Fibroblast of villous mesenchyme (primary cell): ENCODE measurements around the gene P2RX3. TPM values are rescaled to one million over a fixed set of nuclear protein-coding genes. Genes with fewer than 3 reads are reported as not detected.

ENCODE experiments used
- DNase-seq: peaks from one replicate; pipeline ENCODE4 v3.0.0-alpha.2; 2010; ENCODE audit warnings: low read depth
- H3K4me3 ChIP-seq: 2 replicates; pipeline ENCODE4 v1.5.1; 2011; ENCODE audit warnings: low read depth, mild to moderate bottlenecking, low read length
- total RNA-seq: library from RNA; depleted of rRNA; stranded (reverse); fragments of >200 nt; gene quantifications from 2 replicates; pipeline ENCODE4 v1.2.3, GENCODE V29; 2012
- TF ChIP-seq, protein P1 (sequence below): IDR thresholded peaks from 2 replicates; pipeline ENCODE4 v1.5.1; 2012; ENCODE audit warnings: low read depth, mild to moderate bottlenecking, low read length; ENCODE audit not compliant: insufficient read depth

P2RX3 gene
- total RNA-seq, 1 donor = not detected

DNA sequence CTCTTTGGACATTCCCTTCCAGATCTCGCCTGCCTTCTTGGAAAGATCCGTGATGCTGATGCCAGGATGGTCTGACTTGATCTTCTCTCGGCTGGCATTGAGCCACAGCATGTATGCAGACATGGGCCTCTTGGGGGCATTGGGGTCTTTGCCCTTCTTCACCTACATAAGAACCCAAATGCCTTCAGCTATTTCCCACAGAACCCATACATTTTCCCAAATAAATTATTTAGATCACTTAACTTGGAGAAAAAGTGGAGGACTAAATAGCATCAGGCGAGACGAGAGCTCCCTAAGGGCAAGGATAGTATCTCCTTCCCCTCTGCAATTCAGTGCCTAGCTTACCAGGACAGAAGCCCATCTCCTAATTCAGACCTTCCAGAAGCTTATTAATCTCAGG is 10.4 kb upstream of the P2RX3 start:
- H3K4me3 ChIP-seq = no peak overlapping the region
- no peak for DNase-seq
- TF ChIP-seq, protein P1, sequence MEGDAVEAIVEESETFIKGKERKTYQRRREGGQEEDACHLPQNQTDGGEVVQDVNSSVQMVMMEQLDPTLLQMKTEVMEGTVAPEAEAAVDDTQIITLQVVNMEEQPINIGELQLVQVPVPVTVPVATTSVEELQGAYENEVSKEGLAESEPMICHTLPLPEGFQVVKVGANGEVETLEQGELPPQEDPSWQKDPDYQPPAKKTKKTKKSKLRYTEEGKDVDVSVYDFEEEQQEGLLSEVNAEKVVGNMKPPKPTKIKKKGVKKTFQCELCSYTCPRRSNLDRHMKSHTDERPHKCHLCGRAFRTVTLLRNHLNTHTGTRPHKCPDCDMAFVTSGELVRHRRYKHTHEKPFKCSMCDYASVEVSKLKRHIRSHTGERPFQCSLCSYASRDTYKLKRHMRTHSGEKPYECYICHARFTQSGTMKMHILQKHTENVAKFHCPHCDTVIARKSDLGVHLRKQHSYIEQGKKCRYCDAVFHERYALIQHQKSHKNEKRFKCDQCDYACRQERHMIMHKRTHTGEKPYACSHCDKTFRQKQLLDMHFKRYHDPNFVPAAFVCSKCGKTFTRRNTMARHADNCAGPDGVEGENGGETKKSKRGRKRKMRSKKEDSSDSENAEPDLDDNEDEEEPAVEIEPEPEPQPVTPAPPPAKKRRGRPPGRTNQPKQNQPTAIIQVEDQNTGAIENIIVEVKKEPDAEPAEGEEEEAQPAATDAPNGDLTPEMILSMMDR = no peak

GRCh38 chr11:57330029-57330428 is 8.1 kb upstream of the P2RX3 start:
- no peak for DNase-seq
- no peak overlapping the region for H3K4me3 ChIP-seq
- TF ChIP-seq, protein P1 = no peak

DNA sequence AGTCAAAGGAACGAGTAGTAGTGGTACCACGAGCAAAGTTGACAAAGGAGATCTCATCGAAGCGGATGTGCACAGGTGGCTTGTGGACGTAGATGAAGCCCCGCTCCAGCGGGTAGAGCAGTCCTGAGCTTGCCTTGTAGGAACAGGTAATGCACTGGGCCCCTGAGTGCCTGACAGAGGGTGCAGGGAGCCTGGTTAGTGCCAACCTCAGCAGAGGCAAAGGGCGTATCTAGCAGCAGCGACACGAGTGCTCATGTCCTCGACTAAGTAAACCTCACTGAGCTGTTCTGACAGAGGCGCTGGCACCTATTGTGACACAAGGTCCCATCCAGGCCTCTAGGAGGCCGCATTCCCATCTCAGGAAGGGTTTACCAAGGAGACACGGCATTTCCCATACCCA is 6.4 kb upstream of the P2RX3 start:
- H3K4me3 ChIP-seq = no peak overlapping the region
- TF ChIP-seq, protein P1 = no peak
- DNase-seq = no peak

DNA sequence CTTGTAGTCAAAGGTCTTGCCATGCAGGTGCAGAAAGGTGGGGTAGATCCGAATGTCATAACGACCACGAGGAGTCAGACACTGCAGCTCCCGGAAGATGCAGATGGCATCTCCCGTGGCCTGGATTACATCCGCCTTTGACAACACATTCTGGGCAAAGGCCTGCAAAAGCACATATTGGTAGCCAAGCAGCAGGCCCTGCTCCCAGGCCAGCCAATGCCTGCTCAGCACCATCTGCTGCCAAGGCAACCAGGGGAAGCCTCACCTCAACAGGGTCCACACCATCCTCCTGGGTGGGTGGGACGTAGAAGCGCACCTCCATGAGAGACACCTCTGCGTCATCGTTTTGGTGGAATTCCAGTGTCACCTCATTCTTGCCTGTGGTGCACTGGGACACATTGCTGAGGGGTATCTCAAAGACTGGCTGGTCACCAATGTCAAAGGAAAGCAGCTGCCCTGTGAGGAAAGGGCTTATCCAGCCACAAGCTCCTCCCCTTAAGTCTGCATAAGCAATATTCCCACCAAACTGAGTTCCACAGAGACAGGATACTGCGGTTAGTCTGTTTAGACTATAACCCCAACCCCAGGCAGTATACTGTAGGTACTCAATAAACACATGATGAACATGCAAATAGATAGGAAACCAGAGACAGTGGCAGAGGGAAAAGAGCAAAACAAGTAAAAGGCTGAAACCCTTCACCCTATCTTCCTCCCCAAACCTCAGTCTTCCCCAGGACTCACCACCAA is 5.3 kb upstream of the P2RX3 start:
- peak; percentile 91 for DNase-seq
- TF ChIP-seq, protein P1 = no peak
- H3K4me3 ChIP-seq = no peak overlapping the region

GRCh38 chr11:57335023-57335342 is 3.2 kb upstream of the P2RX3 start:
- DNase-seq = no peak
- TF ChIP-seq, protein P1 = no peak
- peak overlapping the region; percentile 75 for H3K4me3 ChIP-seq

DNA sequence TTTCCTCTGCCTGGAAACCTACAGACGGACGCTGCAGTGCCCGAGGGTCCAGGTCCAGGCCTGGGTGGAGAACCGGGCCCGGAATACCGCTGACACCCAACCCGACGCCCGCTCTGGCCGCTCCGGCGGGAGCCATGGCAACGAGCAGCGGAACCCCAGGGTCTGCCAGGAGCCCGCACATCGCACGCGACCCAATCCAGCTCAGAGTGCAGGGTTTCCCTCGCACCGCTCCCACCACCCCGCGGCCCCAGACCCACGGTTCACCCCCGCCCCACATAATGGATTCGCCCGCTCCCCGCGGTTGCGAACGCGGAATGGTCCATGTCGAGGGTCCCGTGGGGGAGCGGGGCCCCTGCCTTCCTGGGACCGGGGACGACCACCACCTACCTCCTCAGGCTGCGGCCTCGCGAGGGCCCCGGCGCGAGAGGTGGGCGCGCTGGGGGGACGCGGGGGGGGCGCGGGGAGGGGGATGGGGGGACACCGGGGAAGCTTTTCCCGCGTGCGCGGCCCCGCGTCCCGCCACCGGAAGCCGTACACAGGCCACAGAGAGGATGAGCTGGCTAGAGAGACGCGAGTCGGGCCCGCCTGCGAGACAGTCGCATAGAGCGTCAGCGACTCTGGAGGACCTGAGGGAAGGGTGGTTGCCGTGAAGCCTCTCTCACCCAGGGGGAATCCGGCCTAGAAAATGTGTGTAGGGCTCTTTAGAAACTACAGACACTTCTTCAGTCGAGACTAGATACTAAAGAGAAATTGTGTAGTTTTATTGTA is 2.6 kb upstream of the P2RX3 start, which contains the start of gene SSRP1:
SSRP1 (minus strand) TSS at position 550 of the 768 bp plus-strand sequence. CDS start 771 bp downstream, outside the sequence.
- TF ChIP-seq, protein P1 = no peak
- peak within 1 kb of the TSS; percentile 75 for H3K4me3 ChIP-seq
- peak; percentile 84 for DNase-seq
